ENCODE results near the gene CACNA2D1. TPM values are rescaled to one million over a fixed set of nuclear protein-coding genes. Genes with fewer than 3 reads are reported as not detected.

The CACNA2D1 gene
- total RNA-seq, 4 donors from 2014 or later = 3.0 to 15.7 (median 8.6) TPM

- no peak for DNase-seq (ENCODE audit: low spot score in 2 of 2)
- WGBS, 2 donors = 74 to 84% methylated on average over 1 of the region's 1 CpG
- intact Hi-C loops (cut with DNase I; ENCODE audit: low total_unique reads) = loop anchor here (10.0 kb wide), 1 partner anchor 535 kb away; no protein-coding TSS in a partner anchor
- H3K4me3 ChIP-seq (ENCODE audit: low read depth, poor library complexity, severe bottlenecking) = no peak overlapping the region
- TF ChIP-seq CTCF (IDR thresholded peaks at IDR 0.05) (no peak), POLR2A (IDR thresholded peaks at IDR 0.05) (no peak)
These were observed 404.0 kb downstream of the CACNA2D1 start for GRCh38 chr7:82039621-82040020.

- WGBS, 2 donors = 77 to 78% methylated on average over 3 of the region's 3 CpGs
- no peak for DNase-seq (ENCODE audit: low spot score in 2 of 2)
- no peak overlapping the region for H3K4me3 ChIP-seq (ENCODE audit: low read depth, poor library complexity, severe bottlenecking)
- TF ChIP-seq POLR2A (IDR thresholded peaks at IDR 0.05) (no peak), CTCF (IDR thresholded peaks at IDR 0.05) (no peak)
- intact Hi-C loops (cut with DNase I; ENCODE audit: low total_unique reads) = no loop called here
These were observed 407.3 kb downstream of the CACNA2D1 start for GRCh38 chr7:82036146-82036886.

GRCh38 chr7:82035456-82035855 lies 408.1 kb downstream of the CACNA2D1 start:
- no peak for DNase-seq (ENCODE audit: low spot score in 2 of 2)
- WGBS, 2 donors = 95 to 98% methylated on average over 1 of the region's 1 CpG
- intact Hi-C loops (cut with DNase I; ENCODE audit: low total_unique reads) = no loop called here
- TF ChIP-seq POLR2A (IDR thresholded peaks at IDR 0.05) = no peak
- H3K4me3 ChIP-seq (ENCODE audit: low read depth, poor library complexity, severe bottlenecking) = no peak overlapping the region

GRCh38 chr7:82032901-82033300 lies 410.7 kb downstream of the CACNA2D1 start:
- intact Hi-C loops (cut with DNase I; ENCODE audit: low total_unique reads) = no loop called here
- DNase-seq (ENCODE audit: low spot score in 2 of 2) = no peak
- no peak for TF ChIP-seq CTCF (IDR thresholded peaks at IDR 0.05)
- no peak for TF ChIP-seq POLR2A (IDR thresholded peaks at IDR 0.05)
- WGBS, 2 donors = 94 to 95% methylated on average over 3 of the region's 3 CpGs
- no peak overlapping the region for H3K4me3 ChIP-seq (ENCODE audit: low read depth, poor library complexity, severe bottlenecking)

GRCh38 chr7:82029236-82029913 lies 414.2 kb downstream of the CACNA2D1 start:
- no peak for DNase-seq (ENCODE audit: low spot score in 2 of 2)
- no peak for TF ChIP-seq CTCF (IDR thresholded peaks at IDR 0.05)
- no peak for TF ChIP-seq POLR2A (IDR thresholded peaks at IDR 0.05)
- intact Hi-C loops (cut with DNase I; ENCODE audit: low total_unique reads) = no loop called here
- whole genome bisulfite sequencing, 2 donors = 93% methylated on average over 1 of the region's 1 CpG
- no peak overlapping the region for H3K4me3 ChIP-seq (ENCODE audit: low read depth, poor library complexity, severe bottlenecking)

- TF ChIP-seq CTCF (IDR thresholded peaks at IDR 0.05) (no peak), POLR2A (IDR thresholded peaks at IDR 0.05) (no peak)
- no peak overlapping the region for H3K4me3 ChIP-seq (ENCODE audit: low read depth, poor library complexity, severe bottlenecking)
- WGBS, 2 donors = 84 to 85% methylated on average over 1 of the region's 1 CpG
- intact Hi-C loops (cut with DNase I; ENCODE audit: low total_unique reads) = no loop called here
- no peak for DNase-seq (ENCODE audit: low spot score in 2 of 2)
These were observed 415.5 kb downstream of the CACNA2D1 start for GRCh38 chr7:82028097-82028496.
